Ovary (tissue), 3 donors: ENCODE data around the gene ZNF638.

Experiments used
- EP300 ChIP-seq: sonication (generic); formaldehyde crosslinking; IDR thresholded peaks from one replicate; pipeline ENCODE4 v1.6.1; 2017; ENCODE audit warnings: antibody characterized with exemption
- POLR2A ChIP-seq: fragments of 450-650 bp; IDR thresholded peaks from one replicate; pipeline ENCODE4 v1.6.1; 2017; ENCODE audit warnings: antibody characterized with exemption, mild to moderate bottlenecking, moderate library complexity
- TF ChIP-seq, protein P1 (sequence below), 3 donors: fragments of 450-650 bp in 2 of 3; fragments of 200-600 bp in 1 of 3; IDR thresholded peaks; one replicate each; pipeline versions ENCODE4 v1.5.1 to v1.8.0; 2016 to 2022; ENCODE audit warnings: antibody characterized with exemption in 3 of 3, mild to moderate bottlenecking in 1 of 3
- donor health status: DM: no; HTN: no; CAD: no.

DNA sequence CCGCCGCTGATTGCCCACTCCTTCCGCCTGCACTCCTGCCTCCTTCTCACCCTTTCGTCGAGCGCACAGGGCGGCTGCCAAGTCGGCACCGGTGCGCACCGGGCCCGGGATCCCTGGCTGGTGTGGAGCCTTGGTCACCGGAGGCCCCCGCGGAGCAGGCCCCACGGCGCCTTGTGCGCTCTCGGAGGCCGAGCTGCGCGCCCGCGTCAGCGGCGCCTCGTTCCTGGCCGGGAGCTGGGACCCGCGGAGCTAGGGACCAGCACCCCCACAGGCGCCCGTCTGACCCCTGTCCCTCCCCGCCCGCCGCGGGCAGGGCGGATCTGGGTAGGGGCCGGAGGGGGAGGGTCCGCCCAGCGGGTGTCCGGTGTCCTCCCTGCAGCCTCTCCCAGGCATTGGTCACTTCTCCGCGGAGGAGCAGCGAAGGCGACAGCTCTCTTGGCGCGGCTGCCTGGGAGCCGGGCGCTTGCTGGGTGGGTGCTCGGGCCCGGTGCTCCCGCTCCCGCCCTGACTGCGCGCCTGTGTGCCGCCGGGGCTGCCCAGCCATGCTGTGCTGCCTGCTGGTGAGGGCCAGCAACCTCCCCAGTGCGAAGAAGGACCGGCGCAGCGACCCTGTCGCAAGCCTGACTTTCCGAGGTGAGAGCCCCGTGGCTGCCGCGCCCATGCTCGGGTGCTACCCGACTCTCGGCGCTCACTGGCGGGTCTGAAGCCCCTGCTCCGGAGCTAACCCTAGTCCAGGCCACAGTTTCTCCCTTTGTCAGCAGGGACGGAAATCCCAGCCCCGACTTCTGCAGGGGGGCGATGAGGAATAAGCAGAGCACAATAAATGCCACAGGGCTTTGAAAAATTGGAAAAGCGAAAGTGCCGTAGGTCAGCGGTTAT, 135.0 kb downstream of the ZNF638 start:
- TF ChIP-seq, protein P1, sequence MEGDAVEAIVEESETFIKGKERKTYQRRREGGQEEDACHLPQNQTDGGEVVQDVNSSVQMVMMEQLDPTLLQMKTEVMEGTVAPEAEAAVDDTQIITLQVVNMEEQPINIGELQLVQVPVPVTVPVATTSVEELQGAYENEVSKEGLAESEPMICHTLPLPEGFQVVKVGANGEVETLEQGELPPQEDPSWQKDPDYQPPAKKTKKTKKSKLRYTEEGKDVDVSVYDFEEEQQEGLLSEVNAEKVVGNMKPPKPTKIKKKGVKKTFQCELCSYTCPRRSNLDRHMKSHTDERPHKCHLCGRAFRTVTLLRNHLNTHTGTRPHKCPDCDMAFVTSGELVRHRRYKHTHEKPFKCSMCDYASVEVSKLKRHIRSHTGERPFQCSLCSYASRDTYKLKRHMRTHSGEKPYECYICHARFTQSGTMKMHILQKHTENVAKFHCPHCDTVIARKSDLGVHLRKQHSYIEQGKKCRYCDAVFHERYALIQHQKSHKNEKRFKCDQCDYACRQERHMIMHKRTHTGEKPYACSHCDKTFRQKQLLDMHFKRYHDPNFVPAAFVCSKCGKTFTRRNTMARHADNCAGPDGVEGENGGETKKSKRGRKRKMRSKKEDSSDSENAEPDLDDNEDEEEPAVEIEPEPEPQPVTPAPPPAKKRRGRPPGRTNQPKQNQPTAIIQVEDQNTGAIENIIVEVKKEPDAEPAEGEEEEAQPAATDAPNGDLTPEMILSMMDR (IDR thresholded peaks at IDR 0.05): no peak
- TF ChIP-seq POLR2A: no peak
- TF ChIP-seq EP300: no peak
